Fibroblast of skin of left quadriceps (primary cell): ENCODE measurements around the gene GSE1.

Source experiments
- DNase-seq, 2 experiments: peaks; one replicate each; pipeline ENCODE4 v3.0.0-alpha.2; 2013; ENCODE audit warnings: low read depth in 2 of 2

The GSE1 gene

DNA sequence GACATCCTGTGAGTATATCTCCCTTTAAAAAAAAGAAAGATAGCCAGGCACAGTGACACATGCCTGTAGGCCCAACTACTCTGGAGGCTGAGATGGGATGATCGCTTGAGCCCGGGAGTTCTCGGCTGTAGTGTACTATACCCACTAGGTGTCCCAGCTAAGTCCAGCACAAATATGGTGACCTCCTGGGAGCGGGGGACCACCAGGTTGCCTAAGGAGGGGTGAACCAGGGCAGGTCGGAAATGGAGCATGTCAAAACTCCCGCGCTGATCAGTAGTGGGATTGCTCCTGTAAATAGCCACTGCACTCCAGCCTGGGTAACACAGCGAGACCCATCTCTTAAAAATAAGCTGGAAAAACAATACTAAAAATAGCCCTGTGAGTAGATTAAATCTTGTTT, 46.2 kb downstream of the GSE1 start:
- no peak for DNase-seq

DNA sequence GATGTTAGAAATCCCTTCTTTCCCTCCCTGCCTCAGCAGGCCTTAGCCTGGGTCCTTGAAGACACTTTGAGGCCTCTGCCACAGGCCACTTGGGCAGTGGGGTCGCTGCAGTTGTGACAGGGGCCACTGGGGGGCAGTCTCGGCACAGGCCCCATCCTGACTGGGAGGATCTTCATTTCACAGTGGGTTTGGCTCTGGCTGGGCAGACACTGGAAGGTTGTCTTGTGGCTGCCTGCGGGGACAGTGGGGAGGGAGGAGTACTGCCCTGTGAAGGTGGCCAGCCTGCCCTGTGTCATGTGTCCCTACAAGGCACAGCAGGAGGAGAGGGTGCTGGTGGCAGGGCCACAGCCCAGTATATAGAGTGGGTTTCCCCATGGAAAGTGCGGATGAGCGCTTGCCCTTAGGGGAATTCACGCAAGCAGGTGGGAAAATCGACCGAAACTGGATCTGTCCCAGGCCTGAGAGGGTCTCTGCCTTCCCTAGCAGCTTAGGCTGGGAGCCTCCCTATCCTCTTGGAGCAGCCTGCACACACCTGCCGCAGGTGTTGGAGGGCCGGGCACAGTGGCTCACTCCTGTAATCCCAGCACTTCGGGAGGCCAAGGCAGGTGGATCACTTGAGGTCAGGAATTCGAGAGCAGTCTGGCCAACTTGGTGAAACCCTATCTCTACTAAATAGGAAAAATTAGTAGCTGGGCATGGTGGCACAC, 46.8 kb downstream of the GSE1 start:
- no peak for DNase-seq

GRCh38 chr16:85660843-85661739, 48.0 kb downstream of the GSE1 start:
- DNase-seq = no peak

DNA sequence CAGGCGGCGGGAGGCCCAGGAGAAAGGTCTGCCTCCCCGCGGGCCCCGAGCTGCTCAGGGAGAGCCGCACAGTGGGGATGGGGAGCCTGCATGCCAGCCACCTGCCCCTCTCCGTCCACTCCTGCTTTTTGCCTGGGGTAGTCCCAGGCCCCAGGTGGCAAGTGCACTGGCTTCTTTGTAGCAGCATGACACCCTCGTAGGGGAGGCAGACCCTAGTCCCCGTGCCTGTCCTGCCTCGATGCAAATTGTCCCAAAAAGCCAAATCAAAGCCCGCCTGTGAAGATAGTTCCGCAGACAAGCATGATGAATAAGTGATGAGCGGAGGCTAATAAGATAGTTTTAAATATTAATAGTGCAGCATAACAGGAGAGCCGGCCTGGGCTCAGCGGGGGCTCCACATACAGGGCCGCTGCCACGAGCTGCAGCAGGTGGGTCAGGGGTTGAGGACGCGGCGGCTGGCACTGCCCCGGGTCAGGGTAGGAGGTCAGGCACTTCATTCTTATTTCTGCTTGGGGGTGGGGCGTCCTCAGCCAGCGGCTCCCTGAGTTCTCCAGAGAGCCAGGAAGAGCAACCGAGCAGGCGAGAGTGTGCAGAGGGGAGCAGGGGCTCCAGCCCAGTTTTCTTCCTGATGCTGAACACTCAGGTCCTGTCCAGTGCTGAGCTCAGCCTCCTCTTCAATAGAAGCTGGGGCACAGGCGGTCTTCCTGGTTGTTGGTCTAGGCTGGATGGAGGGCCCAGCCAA, 48.8 kb downstream of the GSE1 start:
- DNase-seq = no peak

DNA sequence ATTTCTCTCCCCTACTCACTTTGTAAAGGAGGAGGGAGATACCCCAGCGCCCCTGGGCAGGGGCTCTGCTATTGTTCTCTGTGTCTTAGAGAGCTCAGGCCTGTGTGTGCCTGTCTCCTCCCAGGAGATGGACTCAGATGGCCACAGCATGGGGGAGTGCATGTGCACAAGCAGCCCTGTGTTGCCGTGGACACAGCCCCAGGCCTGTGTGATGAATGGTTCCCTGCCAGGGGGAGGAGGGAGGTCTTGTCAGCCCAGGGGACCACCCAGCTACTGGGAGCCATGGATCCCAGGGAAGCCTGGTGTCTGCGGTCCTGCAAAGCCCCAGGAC, 49.3 kb downstream of the GSE1 start:
- no peak for DNase-seq

DNA sequence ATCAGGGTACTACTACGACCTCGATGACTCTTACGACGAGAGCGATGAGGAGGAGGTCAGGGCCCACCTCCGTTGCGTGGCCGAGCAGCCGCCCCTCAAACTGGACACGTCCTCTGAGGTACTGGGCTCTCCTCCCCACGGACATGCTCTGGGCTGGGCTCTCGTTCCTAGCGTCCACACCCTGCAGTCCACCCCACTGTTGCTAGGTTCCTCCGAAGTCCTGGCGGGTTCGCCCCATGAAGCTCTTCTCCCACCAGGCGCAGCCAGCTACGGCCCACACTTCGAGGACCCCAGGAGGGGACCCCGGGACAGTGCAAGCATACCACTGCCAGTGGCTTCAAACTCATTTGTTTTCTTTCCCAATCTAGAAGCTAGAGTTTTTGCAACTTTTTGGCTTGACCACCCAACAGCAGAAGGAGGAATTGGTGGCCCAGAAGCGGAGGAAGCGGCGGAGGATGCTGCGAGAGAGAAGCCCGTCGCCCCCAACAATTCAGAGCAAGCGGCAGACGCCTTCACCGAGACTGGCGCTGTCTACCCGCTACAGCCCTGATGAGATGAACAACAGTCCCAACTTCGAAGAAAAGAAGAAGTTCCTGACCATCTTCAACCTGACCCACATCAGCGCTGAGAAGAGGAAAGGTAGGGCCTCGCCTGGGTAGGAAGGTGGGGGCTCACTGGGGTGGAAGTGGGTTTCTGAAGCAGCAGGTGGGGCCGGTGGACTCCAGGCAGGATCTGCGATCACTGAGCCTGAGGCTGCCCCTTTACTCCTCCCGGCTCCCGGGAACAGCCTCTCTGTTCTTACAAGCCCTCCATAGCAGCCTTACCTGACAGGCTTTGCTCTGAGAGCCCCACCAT, 50.1 kb downstream of the GSE1 start:
- DNase-seq = no peak

GRCh38 chr16:85663891-85664321, 50.8 kb downstream of the GSE1 start:
- DNase-seq = no peak

- no peak for DNase-seq
Measured at GRCh38 chr16:85664580-85665372, 51.7 kb downstream of the GSE1 start.

- no peak for DNase-seq
Measured at GRCh38 chr16:85665373-85665740, 52.2 kb downstream of the GSE1 start.

DNA sequence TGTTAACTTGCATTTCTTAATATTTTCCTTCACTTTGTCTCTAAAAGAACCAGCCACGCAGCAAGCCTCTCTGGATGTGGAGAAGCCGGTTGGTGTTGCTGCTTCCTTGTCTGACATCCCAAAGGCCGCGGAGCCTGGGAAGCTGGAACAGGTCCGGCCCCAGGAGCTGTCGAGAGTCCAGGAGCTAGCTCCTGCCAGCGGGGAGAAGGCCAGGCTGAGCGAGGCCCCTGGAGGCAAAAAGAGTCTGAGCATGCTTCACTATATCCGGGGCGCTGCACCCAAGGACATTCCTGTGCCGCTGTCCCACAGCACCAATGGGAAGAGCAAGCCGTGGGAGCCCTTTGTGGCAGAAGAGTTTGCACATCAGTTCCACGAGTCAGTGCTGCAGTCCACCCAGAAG, 52.8 kb downstream of the GSE1 start:
- no peak for DNase-seq

DNA sequence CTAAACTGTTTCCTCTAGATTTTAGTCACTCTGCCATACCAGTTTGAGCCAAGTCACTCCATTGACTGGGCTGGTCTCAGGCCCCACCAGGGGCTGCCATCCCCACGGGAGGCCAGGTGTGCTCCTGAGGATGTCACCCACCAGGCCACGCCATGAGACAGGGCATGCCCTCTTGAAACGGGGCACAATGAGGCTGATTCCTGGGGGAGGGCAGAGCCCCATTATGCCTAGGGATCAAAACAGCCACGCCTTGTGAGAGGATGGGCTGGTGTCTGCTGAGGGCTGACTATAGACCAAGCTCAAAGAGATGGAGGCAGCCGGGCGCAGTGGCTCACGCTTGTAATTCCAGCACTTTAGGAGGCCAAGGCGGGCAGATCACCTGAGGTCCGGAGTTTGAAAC, 54.1 kb downstream of the GSE1 start:
- DNase-seq = no peak

- no peak for DNase-seq
Measured at GRCh38 chr16:85667841-85668413, 54.8 kb downstream of the GSE1 start.

- DNase-seq = no peak
Measured at GRCh38 chr16:85668676-85669424, 55.7 kb downstream of the GSE1 start.

GRCh38 chr16:85670840-85671239, 57.7 kb downstream of the GSE1 start:
- no peak for DNase-seq

DNA sequence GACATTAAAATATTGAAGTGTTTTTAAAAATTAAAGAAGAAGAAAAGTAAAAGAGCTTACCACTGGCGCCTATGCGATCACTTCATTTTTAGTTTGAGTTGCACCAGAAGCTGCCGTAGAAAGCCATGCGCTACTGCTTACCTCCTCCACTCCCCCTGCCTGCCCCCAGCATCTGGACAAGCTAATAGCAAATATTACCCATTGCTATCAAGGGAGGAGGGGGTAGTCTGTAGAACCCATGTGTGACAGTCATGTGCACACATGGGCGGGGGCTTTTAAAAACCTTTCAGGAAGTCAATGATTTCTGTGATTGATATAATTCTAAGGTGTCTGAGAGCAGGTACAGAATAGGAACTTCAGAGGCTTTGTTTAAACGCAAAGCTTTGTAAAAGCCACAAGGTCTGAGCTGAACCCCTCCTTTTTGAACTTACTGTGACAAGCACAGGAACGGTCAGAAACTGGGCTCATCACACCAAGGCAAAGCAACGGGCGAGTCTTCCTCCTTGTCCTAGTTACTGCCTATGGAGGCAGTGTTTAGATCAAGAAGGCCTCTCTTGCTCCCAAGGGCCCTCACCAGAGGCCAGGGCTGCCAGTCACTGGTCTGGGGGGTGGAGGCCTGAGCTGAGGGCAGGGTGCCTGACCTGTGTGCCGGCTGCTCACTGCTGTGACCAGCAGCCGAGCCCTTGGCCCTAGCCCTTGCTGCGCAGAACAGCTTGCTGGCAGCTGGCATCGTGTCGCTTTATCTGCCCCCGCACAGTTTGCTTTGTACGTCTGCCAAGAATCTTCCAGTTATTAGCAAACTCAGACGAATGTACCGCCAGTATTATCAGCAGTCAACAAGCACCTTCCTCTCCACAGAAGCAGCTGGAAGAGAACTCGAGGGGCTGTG, 60.7 kb downstream of the GSE1 start:
- DNase-seq = no peak

DNA sequence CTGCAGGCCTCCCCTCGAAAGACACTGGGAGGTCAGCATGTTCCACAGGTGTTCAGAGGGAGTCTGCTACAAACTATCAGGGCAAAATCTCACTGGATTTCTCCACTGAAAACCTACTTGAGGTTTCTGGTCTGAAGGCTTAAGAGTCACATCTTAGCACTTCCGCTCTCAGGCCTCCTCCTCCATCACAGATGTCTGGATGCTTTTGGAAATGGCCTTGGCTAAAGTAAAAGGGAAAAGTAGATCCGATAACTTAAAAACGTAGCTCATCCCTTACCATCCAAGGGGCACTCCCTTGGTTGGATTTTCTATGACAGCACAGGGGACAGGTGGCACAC, 61.3 kb downstream of the GSE1 start:
- no peak for DNase-seq

DNA sequence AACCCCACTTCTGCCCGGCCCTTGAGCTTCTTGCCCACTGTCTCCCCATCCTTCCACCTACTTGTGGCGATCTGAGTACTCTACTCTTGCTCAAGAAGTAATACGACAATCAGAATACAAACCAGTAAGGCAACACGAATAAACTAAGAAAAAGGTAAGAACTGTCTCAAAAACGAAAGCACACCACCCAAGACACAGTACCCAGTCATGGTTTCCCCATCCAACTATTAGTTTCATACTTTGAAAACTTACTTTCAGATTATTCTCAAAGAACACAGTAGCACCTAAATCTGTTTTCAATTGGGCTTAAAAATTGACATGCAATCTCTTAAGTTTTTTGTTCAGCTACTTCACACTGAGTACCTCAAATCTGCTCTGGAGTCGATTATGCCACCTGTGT, 61.7 kb downstream of the GSE1 start:
- no peak for DNase-seq

DNA sequence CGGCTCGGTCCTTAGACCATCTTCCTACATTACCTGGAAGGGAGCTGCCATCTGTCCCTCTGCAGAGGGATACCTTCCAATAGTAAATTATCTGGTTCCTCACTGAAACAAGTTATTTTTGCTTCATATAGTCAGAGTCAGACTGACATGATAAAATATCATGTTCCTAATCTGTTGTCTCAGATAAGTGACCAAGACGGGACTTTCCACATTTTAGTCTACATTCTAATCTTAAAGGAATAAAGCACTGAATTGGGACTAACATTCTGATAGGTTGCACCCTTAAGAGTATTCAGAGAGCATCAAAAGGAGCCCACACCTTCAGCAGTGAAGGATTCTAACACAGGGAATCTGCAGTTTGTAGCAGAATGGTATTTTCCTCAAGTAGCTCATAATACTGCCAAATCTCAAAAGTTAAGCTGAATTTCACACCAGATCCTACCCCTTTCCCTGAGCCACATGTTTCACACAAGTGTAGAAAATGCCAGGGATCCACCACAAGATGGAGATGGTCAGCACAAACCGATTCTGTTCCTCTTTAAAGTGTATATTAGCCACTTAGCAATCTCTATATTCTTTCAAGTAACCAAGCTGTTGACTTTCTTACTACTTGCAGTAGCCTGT, 62.2 kb downstream of the GSE1 start:
- no peak for DNase-seq
